Gastroesophageal sphincter (tissue), 4 donors: ENCODE results near the gene MAPK7. TPM values are rescaled to one million over a fixed set of nuclear protein-coding genes. Genes with fewer than 3 reads are reported as not detected.

ENCODE experiments used
- ATAC-seq: fragments of 150-250 bp; one replicate; pipeline ENCODE4 v1.9.1; 2016; ENCODE audit warnings: mild to moderate bottlenecking, moderate library complexity
- H3K27ac ChIP-seq, 4 donors: fragments of 200-600 bp; sonication (generic) in 3 of 4; 1 replicate in 3 of 4; 2 replicates in 1 of 4; pipeline ENCODE4 v1.5.1; 2016 to 2019
- H3K27me3 ChIP-seq: fragments of 200-600 bp; sonication (generic); one replicate; pipeline ENCODE4 v1.5.1; 2019
- H3K36me3 ChIP-seq, 2 donors: fragments of 200-600 bp; sonication (generic); one replicate each; pipeline ENCODE4 v1.5.1; 2019; ENCODE audit warnings: control low read depth in 1 of 2
- H3K4me1 ChIP-seq, 3 donors: fragments of 200-600 bp; sonication (generic); 1 replicate in 2 of 3; 2 replicates in 1 of 3; pipeline ENCODE4 v1.5.1; 2016 to 2019; ENCODE audit warnings: control low read depth in 2 of 3
- H3K4me3 ChIP-seq, 2 donors: fragments of 200-600 bp; sonication (generic); one replicate each; pipeline ENCODE4 v1.5.1; 2019; ENCODE audit warnings: mild to moderate bottlenecking in 1 of 2, moderate library complexity in 1 of 2
- H3K9me3 ChIP-seq, 3 donors: fragments of 200-600 bp; sonication (generic); one replicate each; pipeline ENCODE4 v1.5.1; 2017 to 2019; ENCODE audit warnings: control low read depth in 2 of 3
- CTCF ChIP-seq, 4 experiments: fragments of 200-600 bp in 2 of 4; fragments of 450-650 bp in 2 of 4; sonication (generic) in 1 of 4; IDR thresholded peaks; one replicate each; pipeline ENCODE4 v1.5.1; 2017 to 2019; ENCODE audit warnings: antibody characterized with exemption in 4 of 4, mild to moderate bottlenecking in 2 of 4, moderate library complexity in 2 of 4
- EP300 ChIP-seq: sonication (generic); formaldehyde crosslinking; IDR thresholded peaks from one replicate; pipeline ENCODE4 v1.6.1; 2017; ENCODE audit warnings: antibody characterized with exemption, mild to moderate bottlenecking
- POLR2A ChIP-seq, 2 donors: fragments of 450-650 bp; IDR thresholded peaks; one replicate each; pipeline ENCODE4 v1.6.1; 2017; ENCODE audit warnings: antibody characterized with exemption in 2 of 2, mild to moderate bottlenecking in 2 of 2, moderate library complexity in 1 of 2
- POLR2AphosphoS5 ChIP-seq: sonication (generic); formaldehyde crosslinking; IDR thresholded peaks from one replicate; pipeline ENCODE4 v1.6.1; 2017; ENCODE audit warnings: antibody characterized with exemption
- WGBS, 2 donors: methylation state at CpG; one replicate each; pipeline ENCODE4 v1.1.5; 2018; ENCODE audit warnings: low coverage in 1 of 2; 5-methylcytosine and 5-hydroxymethylcytosine counted together
- total RNA-seq, 4 donors: library from RNA; depleted of rRNA; stranded (reverse); fragments of >200 nt; gene quantifications; one replicate each; pipeline ENCODE4 v1.1.0, GENCODE V29; 2016

MAPK7 gene
- total RNA-seq, 4 donors from 2014 or later = 11.7 to 43.0 (median 28.0) TPM

- peaks cover 3 to 64% (median 20%) of the 10 kb centered on the region in 3 donors for H3K4me1 ChIP-seq
- H3K4me3 ChIP-seq = no peak overlapping the region
- H3K9me3 ChIP-seq = no peaks in the 10 kb centered on the region
- TF ChIP-seq POLR2AphosphoS5 (no peak), CTCF (IDR thresholded peaks at IDR 0.05) (no peak), POLR2A (IDR thresholded peaks at IDR 0.05) (no peak), EP300 (no peak)
- ATAC-seq = no peak
- no peak overlapping the region for H3K27ac ChIP-seq
- 67 to 80% methylated on average over 1 of the region's 7 CpGs for WGBS, 2 donors
- H3K27me3 ChIP-seq = no peaks in the 10 kb centered on the region
- no peaks in the 10 kb centered on the region for H3K36me3 ChIP-seq
These were observed 35.1 kb upstream of the MAPK7 start for GRCh38 chr17:19343256-19343630.

- Histone ChIP-seq H3K36me3 (no peaks in the 10 kb centered on the region), H3K4me1 (peaks cover 3 to 64% (median 20%) of the 10 kb centered on the region in 3 donors), H3K4me3 (no peak overlapping the region), H3K27me3 (no peaks in the 10 kb centered on the region), H3K27ac (no peak overlapping the region), H3K9me3 (no peaks in the 10 kb centered on the region)
- no CpG with 5 or more reads among the region's 13 CpGs for WGBS, 2 donors
- no peak for ATAC-seq
- TF ChIP-seq POLR2A (IDR thresholded peaks at IDR 0.05) = no peak
- no peak for TF ChIP-seq CTCF (IDR thresholded peaks at IDR 0.05)
- TF ChIP-seq EP300 = no peak
- TF ChIP-seq POLR2AphosphoS5 = no peak
These were observed 34.6 kb upstream of the MAPK7 start for GRCh38 chr17:19343671-19344151.

- no peak overlapping the region for H3K4me3 ChIP-seq
- no peak for ATAC-seq
These were observed 33.8 kb upstream of the MAPK7 start for GRCh38 chr17:19344311-19345066.

GRCh38 chr17:19345067-19345460, 33.2 kb upstream of the MAPK7 start:
- 100% methylated on average over 2 of the region's 7 CpGs; no CpG with 5 or more reads in 1 of the 2 donors for WGBS, 2 donors
- Histone ChIP-seq H3K4me1 (peaks cover 3 to 64% (median 20%) of the 10 kb centered on the region in 3 donors), H3K9me3 (no peaks in the 10 kb centered on the region), H3K4me3 (no peak overlapping the region), H3K36me3 (no peaks in the 10 kb centered on the region), H3K27me3 (no peaks in the 10 kb centered on the region), H3K27ac (peak overlapping the region in 1 of 4 donors; percentile 83)
- TF ChIP-seq POLR2A (IDR thresholded peaks at IDR 0.05) (no peak), CTCF (IDR thresholded peaks at IDR 0.05) (no peak), EP300 (no peak), POLR2AphosphoS5 (no peak)
- ATAC-seq = no peak

More at GRCh38 chr17:19344311-19345066, 33.8 kb upstream of the MAPK7 start:
- TF ChIP-seq CTCF (IDR thresholded peaks at IDR 0.05) (no peak), POLR2AphosphoS5 (no peak), POLR2A (IDR thresholded peaks at IDR 0.05) (no peak), EP300 (no peak)
- Histone ChIP-seq H3K9me3 (no peaks in the 10 kb centered on the region), H3K4me1 (peaks cover 3 to 64% (median 20%) of the 10 kb centered on the region in 3 donors), H3K27ac (no peak overlapping the region), H3K36me3 (no peaks in the 10 kb centered on the region), H3K27me3 (no peaks in the 10 kb centered on the region)
- 40 to 100% methylated on average over 1 to 2 of the region's 40 CpGs for WGBS, 2 donors
